HCT116 (cell line): ENCODE measurements around the gene SEMA4A. TPM values are rescaled to one million over a fixed set of nuclear protein-coding genes. Genes with fewer than 3 reads are reported as not detected.

Experiments
- ATAC-seq: fragments of 200-7000 bp; cut with Tn5 transposase; 2 replicates; pipeline ENCODE4 v1.9.1; 2020; ENCODE audit warnings: mild to moderate bottlenecking, moderate library complexity
- BruUV-seq: library from RNA; stranded (reverse); fragments of 400-500 nt; replicated peaks from 2 replicates; lab custom pipeline; 2021; lab: Mats Ljungman, UMichigan
- CTCF ChIA-PET: fragments of 300-600 bp; sonication (Branson Sonifier 250); formaldehyde crosslinking; loops from one replicate; lab custom pipeline; 2021; ENCODE audit warnings: antibody characterized with exemption; lab: Charles Lee
- POLR2A ChIA-PET: fragments of 300-600, 350-600 bp; sonication (Branson Sonifier 250); formaldehyde crosslinking; loops from one replicate; lab custom pipeline; 2021; ENCODE audit warnings: antibody characterized with exemption; lab: Charles Lee
- RAD21 ChIA-PET, 2 experiments: fragments of 300-600 bp; sonication (Branson Sonifier 250); formaldehyde crosslinking; loops; one replicate each; lab custom pipeline; 2023; ENCODE audit warnings: low total read pairs in 2 of 2; ENCODE audit not compliant: uncharacterized antibody in 2 of 2, unreplicated experiment in 2 of 2, low non-redundant PET in 1 of 2; lab: Charles Lee
- DNase-seq: peaks from one replicate; pipeline ENCODE4 v3.0.0-alpha.2; 2010; ENCODE audit warnings: low read depth, low spot score
- H2AFZ ChIP-seq: fragments of 200-600 bp; shearing (Covaris generic), sonication (generic); 2 replicates; pipeline ENCODE4 v1.6.1; 2017; ENCODE audit warnings: low read depth, mixed run types, mixed read lengths, antibody characterized with exemption, low read length; ENCODE audit not compliant: poor library complexity, severe bottlenecking
- H3K27ac ChIP-seq: 2 replicates; pipeline ENCODE4 v1.5.1; 2012; ENCODE audit warnings: low read depth, low read length
- H3K27me3 ChIP-seq: fragments of 200-600 bp; sonication (generic); 2 replicates; pipeline ENCODE4 v1.6.1; 2016; ENCODE audit warnings: mixed run types, low read length, mixed read lengths; ENCODE audit not compliant: insufficient read depth
- H3K36me3 ChIP-seq, 2 experiments: fragments of 200-500 bp in 1 of 2; fragments of 200-600 bp in 1 of 2; sonication (Bioruptor generic) in 1 of 2; sonication (generic) in 1 of 2; 2 replicates each; pipeline versions ENCODE4 v1.5.1 to v1.6.1; 2014 to 2016; ENCODE audit warnings: low read length in 2 of 2, inconsistent platforms in 1 of 2, mixed read lengths in 1 of 2, mixed run types in 1 of 2; ENCODE audit not compliant: insufficient read depth in 2 of 2, control insufficient read depth in 1 of 2
- H3K4me1 ChIP-seq, 2 experiments: fragments of 200-600 bp in 1 of 2; sonication (generic) in 1 of 2; 2 replicates each; pipeline versions ENCODE4 v1.5.1 to v1.6.1; 2012 to 2017; ENCODE audit warnings: low read length in 2 of 2, inconsistent platforms in 1 of 2, mild to moderate bottlenecking in 1 of 2, mixed read lengths in 1 of 2, mixed run types in 1 of 2, moderate library complexity in 1 of 2; ENCODE audit not compliant: insufficient read depth in 2 of 2, control insufficient read depth in 1 of 2
- H3K4me2 ChIP-seq: fragments of 200-600 bp; sonication (generic); 2 replicates; pipeline ENCODE4 v1.6.1; 2017; ENCODE audit warnings: mixed run types, low read length, mixed read lengths
- H3K4me3 ChIP-seq, 2 experiments: fragments of 200-600 bp in 1 of 2; sonication (generic) in 1 of 2; replicated peaks in 1 of 2; 2 replicates each; pipeline ENCODE4 v1.5.1; 2011 to 2016; ENCODE audit warnings: low read length in 2 of 2, control low read depth in 1 of 2, low read depth in 1 of 2, mild to moderate bottlenecking in 1 of 2, mixed read lengths in 1 of 2, mixed run types in 1 of 2
- H3K79me2 ChIP-seq: fragments of 200-600 bp; sonication (generic); 2 replicates; pipeline ENCODE4 v1.6.1; 2017; ENCODE audit warnings: mild to moderate bottlenecking, mixed run types, low read length, moderate library complexity, mixed read lengths; ENCODE audit not compliant: insufficient read depth
- H3K9ac ChIP-seq: fragments of 200-600 bp; sonication (generic); 2 replicates; pipeline ENCODE4 v1.6.1; 2016; ENCODE audit warnings: low read length, mixed read lengths
- H3K9me2 ChIP-seq: fragments of 200-600 bp; sonication (generic), shearing (Covaris generic); 2 replicates; pipeline ENCODE4 v1.6.1; 2017; ENCODE audit warnings: mixed run types, mild to moderate bottlenecking, moderate library complexity; ENCODE audit not compliant: insufficient read depth
- H3K9me3 ChIP-seq, 2 experiments: fragments of 200-500 bp in 1 of 2; fragments of 200-600 bp in 1 of 2; sonication (Bioruptor generic) in 1 of 2; sonication (generic) in 1 of 2; 2 replicates each; pipeline ENCODE4 v1.6.1; 2014 to 2017; ENCODE audit warnings: low read length in 2 of 2, mixed read lengths in 2 of 2, inconsistent platforms in 1 of 2, low read depth in 1 of 2, mild to moderate bottlenecking in 1 of 2, mixed run types in 1 of 2, moderate library complexity in 1 of 2; ENCODE audit not compliant: control insufficient read depth in 1 of 2, insufficient read depth in 1 of 2
- H4K20me1 ChIP-seq: fragments of 200-600 bp; sonication (generic), shearing (Covaris generic); 2 replicates; pipeline ENCODE4 v1.6.1; 2017; ENCODE audit warnings: mixed run types, mild to moderate bottlenecking, moderate library complexity; ENCODE audit not compliant: insufficient read depth
- CBX3 ChIP-seq: IDR thresholded peaks from 2 replicates; pipeline ENCODE4 v1.6.1; 2012; ENCODE audit warnings: low read depth
- CTCF ChIP-seq, 3 experiments: fragments of 200-600 bp in 1 of 3; sonication (generic) in 1 of 3; IDR thresholded peaks in 2 of 3; conservative IDR thresholded peaks in 1 of 3; 2 replicates each; pipeline ENCODE4 v1.5.1; 2012 to 2017; ENCODE audit warnings: low read depth in 2 of 3, low read length in 2 of 3, antibody characterized with exemption in 1 of 3, borderline replicate concordance in 1 of 3, control low read depth in 1 of 3, mild to moderate bottlenecking in 1 of 3, mixed read lengths in 1 of 3, mixed run types in 1 of 3, moderate library complexity in 1 of 3; ENCODE audit not compliant: insufficient read depth in 1 of 3
- RAD21 ChIP-seq: IDR thresholded peaks from 2 replicates; pipeline ENCODE4 v1.6.1; 2012; ENCODE audit warnings: low read depth, mild to moderate bottlenecking
- TCF7L2 ChIP-seq: IDR thresholded peaks from 2 replicates; pipeline ENCODE4 v1.7.0; 2011; ENCODE audit warnings: borderline replicate concordance, inconsistent platforms; ENCODE audit not compliant: insufficient read depth, insufficient read length; ENCODE audit errors: extremely low read depth
- ZNF274 ChIP-seq: fragments of 200-500 bp; sonication (Bioruptor generic); IDR thresholded peaks from 2 replicates; pipeline ENCODE4 v1.6.1; 2014; ENCODE audit warnings: mild to moderate bottlenecking, low read depth, low read length, inconsistent platforms
- intact Hi-C: fragments of 100-400 bp; cut with micrococcal nuclease; formaldehyde crosslinking; loops from 2 replicates; pipeline ENCODE4 v1.10.0; 2022
- total RNA-seq: library from RNA; stranded (reverse); gene quantifications from one replicate; pipeline ENCODE4 v1.2.1, GENCODE V29; 2021; ENCODE audit not compliant: unreplicated experiment

The SEMA4A gene
- total RNA-seq, 1 experiment from 2014 or later = 0.39 TPM

GRCh38 chr1:156172696-156173470 is 19.5 kb downstream of the SEMA4A start:
- ChIA-PET POLR2A (no interaction called here), RAD21 (no interaction called here)
- H3K79me2 ChIP-seq = no peaks in the 10 kb centered on the region
- H3K27me3 ChIP-seq = no peaks in the 10 kb centered on the region
- H3K4me1 ChIP-seq = no peaks in the 10 kb centered on the region
- BruUV-seq = no TSS peak
- no peak for DNase-seq
- H3K9me3 ChIP-seq = no peaks in the 10 kb centered on the region
- ATAC-seq = peak; percentile 82
- TF ChIP-seq TCF7L2 (no peak), ZNF274 (no peak), RAD21 (no peak), CTCF (IDR thresholded peaks at IDR 0.05 in 2 of 3, conservative IDR thresholded peaks at IDR 0.05 in 1 of 3; ENCODE audit: borderline replicate concordance in 1 of 3, insufficient read depth in 1 of 3, low read depth in 2 of 3, low read length in 2 of 3) (peak in 2 of 3 experiments; percentile 26 to 32; a peak in 3 of 6 replicates), CBX3 (no peak)
- TF ChIP-seq, all 23 proteins: peak for 1
- H3K27ac ChIP-seq = no peak overlapping the region
- H2AFZ ChIP-seq = no peak overlapping the region
- no peak overlapping the region for H3K4me2 ChIP-seq
- H3K9ac ChIP-seq = no peak overlapping the region
- H3K36me3 ChIP-seq = no peaks in the 10 kb centered on the region
- no peaks in the 10 kb centered on the region for H3K9me2 ChIP-seq
- CTCF ChIA-PET = no interaction called here
- H3K4me3 ChIP-seq = no peak overlapping the region
- intact Hi-C loops = no loop called here
- no peaks in the 10 kb centered on the region for H4K20me1 ChIP-seq
